HK-2 (cell line): ENCODE data around the gene TMEM220.
A peak's percentile ranks its signal among the peaks of the same experiment; 100 is the strongest.
"Not testable (repeated sequence)": the region's sequence is repeated elsewhere in the genome, so short reads cannot be mapped to it uniquely, and the experiment has no call there.

Source experiments
- DNase-seq: peaks from one replicate; pipeline ENCODE4 v3.0.0-alpha.2; 2018; ENCODE audit not compliant: unreplicated experiment

TMEM220 gene

GRCh38 chr17:10754861-10755591, 25.2 kb upstream of the TMEM220 start:
- DNase-seq: no peak

GRCh38 chr17:10754109-10754508, 24.3 kb upstream of the TMEM220 start:
- DNase-seq: peak; percentile 7

- DNase-seq: no peak
Measured at GRCh38 chr17:10752696-10753095, 22.9 kb upstream of the TMEM220 start.

DNA sequence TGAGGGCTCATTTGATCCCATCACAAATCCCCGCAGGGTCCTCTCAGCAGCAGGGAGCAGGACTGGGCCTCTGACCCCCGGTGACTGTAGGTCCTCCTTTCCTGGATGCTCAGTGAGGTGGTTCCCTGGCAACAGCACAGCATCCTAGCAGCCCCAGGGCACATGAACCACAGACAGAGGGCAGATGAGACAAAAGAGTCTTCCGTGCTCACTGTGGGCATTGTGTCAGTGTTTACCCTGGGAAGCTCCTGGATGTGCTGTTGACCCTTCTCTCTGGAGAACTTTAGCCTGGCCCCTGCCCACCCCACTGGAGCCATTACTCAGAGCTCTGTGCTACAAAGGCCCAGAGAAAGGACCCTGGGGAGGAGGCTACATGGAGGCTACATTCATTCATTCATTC, 21.7 kb upstream of the TMEM220 start:
- DNase-seq: no peak

DNA sequence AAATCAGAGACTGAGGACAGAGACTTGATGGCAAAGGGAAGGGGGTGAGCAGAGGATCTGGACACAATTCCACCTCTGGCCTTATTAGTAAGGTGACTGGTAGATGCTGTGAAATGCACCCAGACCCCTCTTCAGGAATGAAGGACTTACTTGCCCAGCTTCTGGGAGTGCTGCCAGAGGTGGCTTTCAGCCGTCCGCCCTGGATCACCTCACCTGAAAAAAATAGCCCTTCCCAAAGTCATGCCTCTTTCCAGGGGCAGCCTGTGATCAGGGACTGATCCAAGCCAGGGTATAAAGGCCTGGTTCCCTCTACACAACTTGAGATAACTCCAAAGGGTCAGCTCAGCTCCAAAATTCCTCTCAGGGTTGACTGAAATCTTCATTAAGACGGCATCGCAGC, 20.4 kb upstream of the TMEM220 start:
- no peak for DNase-seq

- DNase-seq: no peak
Measured at GRCh38 chr17:10748531-10749181, 18.8 kb upstream of the TMEM220 start.

DNA sequence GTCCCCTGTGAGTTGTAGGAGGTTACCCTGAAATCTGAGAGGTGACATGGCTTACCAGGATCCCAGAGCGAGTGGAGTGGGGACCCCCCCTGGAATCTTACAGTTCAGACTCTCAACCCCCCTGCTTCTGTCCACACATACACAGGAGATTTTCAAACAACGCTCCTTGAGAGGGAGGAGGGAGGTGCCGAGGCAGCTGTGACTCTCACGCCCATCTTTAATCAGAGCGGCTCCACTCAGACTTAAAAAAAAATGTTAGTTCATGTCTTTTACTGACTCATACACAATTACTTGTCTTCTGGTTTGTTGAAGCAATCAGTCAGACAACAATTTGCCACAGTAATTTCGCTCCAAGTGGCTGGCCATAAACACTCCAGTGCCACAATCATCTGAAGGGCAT, 15.4 kb upstream of the TMEM220 start:
- no peak for DNase-seq

DNA sequence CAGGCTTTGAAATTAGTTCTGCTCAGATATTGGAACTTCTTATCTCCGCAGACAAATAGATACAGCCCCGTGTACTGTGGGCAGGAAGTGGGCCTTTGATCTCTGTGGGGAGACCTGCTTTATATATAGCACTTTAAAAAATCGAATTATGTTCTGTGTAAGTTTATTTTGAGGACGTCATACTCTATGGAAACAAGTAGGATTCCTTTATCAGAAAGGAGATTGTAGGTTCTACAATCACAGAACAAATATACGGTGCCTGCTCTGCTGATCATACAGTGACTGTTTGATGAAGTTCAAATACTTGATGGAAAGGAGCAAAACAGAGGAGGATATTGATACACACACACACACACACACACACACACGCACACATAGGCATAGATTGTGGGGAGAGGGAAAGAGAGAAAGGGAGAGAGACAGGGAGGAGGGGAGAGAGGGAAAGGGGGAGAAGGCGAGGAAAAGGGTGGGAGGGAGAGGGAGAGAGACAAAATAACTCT, 14.7 kb upstream of the TMEM220 start:
- DNase-seq: no peak

- DNase-seq: no peak
Measured at GRCh38 chr17:10743316-10744009, 13.6 kb upstream of the TMEM220 start.

DNA sequence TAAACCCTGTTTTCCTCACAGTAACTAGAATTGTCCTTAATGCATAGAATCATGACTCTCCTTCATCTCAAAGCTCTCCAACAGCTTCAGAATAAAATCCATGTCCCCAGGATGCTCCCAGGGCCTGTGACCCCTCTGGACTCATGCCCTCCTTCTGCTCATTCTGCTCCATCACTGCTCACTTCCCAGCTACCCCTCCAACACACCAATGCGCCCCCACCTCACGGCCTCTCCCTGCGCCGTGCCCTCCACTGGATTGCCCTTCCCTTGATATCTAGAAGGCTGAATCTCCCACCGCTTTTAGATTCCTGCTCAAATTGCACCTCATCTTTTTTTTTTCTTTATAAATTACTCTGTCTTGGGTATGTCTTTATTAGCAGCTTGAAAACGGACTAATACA, 12.6 kb upstream of the TMEM220 start:
- DNase-seq: no peak

GRCh38 chr17:10741416-10742135, 11.8 kb upstream of the TMEM220 start:
- no peak for DNase-seq

- DNase-seq: no peak
Measured at GRCh38 chr17:10739386-10739785, 9.6 kb upstream of the TMEM220 start.

DNA sequence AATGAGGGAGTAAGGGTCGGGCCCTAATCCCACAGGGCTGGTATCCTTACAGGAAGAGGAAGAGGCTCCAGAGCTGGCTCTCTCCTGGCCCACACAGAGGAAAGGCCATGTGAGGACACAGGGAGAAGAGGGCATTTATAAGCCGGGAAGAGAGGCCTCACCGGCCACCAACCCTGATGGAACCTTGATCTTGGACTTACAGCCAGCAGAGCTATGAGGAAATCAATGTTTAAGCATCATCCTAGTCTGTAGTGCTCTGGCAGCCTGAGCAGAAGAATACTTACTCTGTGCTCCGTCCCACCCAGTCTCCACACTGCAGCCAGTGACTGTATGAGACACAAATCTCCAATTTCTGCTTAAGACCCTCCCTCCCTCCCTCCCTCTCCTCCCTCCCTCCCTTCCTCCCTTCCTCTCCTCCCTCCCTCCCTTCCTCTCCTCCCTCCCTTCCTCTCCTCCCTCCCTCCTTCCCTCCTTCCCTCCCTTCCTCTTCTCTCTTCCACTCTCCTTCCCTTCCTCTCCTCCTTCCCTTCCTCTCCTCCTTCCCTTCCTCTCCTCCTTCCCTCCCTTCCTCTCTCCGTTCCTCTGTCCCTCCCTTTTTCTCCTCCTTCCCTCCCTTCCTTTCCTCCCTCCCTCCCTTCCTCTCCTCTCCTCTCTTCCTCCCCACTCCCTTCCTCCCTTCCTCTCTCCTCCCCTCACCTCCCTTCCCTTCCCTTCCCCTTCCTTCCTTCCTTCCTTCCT, 8.9 kb upstream of the TMEM220 start:
- DNase-seq: no peak

GRCh38 chr17:10737736-10738135, 7.9 kb upstream of the TMEM220 start:
- DNase-seq: no peak

- DNase-seq: peak; percentile 37
Measured at GRCh38 chr17:10737168-10737622, 7.4 kb upstream of the TMEM220 start.

DNA sequence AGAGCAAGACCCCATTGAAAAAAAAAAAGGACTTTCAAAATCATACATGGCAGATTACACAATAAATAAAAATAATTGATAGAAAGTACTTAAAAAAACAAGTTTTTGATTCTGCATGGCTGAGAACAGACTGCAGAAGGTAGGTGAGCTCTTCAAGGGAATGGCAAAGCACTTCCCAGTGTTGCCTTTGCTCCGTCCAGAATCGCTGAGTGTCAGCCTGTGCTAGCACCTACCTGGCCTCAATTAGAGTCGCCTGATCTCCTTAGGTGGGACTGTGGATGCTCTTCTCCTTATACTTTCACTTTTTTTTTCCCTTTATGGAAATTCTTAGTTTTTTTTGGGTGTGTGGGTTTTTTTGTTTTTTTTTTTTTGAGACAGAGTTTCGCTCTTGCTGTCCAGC, 6.0 kb upstream of the TMEM220 start:
- no peak for DNase-seq

GRCh38 chr17:10735251-10735650, 5.4 kb upstream of the TMEM220 start:
- DNase-seq: no peak

DNA sequence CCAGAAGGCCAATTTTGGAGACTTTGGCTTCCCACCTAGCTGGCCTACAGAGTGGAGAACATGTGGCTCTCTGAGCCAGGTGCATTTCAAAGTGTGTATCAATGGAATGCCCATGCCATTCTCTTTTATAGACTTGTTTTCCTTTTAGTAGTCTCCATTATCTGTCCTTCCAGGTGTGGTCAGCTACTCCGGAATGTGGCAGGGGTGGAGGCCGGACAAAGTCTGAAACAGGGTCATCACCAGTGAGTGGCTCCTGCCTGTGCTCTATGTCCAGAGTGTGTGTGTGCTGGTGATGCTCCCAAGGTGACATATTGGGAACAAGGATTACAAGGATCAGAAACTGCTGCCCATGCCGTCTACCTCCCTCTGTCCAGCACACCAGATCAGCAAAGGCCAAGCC, 3.8 kb upstream of the TMEM220 start:
- no peak for DNase-seq

- not testable (repeated sequence) for DNase-seq
Measured at GRCh38 chr17:10732121-10732520, 2.3 kb upstream of the TMEM220 start.

GRCh38 chr17:10731408-10731879, 1.6 kb upstream of the TMEM220 start:
- no peak for DNase-seq

GRCh38 chr17:10730247-10730646, 424 bp upstream of the TMEM220 start:
- DNase-seq: not testable (repeated sequence)
